K562 (cell line): ENCODE measurements around the gene PRAMEF1. TPM values are rescaled to one million over a fixed set of nuclear protein-coding genes. Genes with fewer than 3 reads are reported as not detected.

Experiments used
- ATAC-seq: fragments of 200-7000 bp; cut with Tn5 transposase; 3 replicates; pipeline ENCODE4 v1.9.1; 2020; ENCODE audit warnings: moderate library complexity
- BruUV-seq: library from RNA; stranded (reverse); fragments of 400-500 nt; replicated peaks from 2 replicates; lab custom pipeline; 2021; lab: Mats Ljungman, UMichigan
- CTCF ChIA-PET: fragments of 300-600 bp; formaldehyde crosslinking; extraction: SDS; loops from one replicate; lab custom pipeline; 2021; ENCODE audit warnings: low intra/inter-chr PET ratio; lab: Yijun Ruan, JAX
- POLR2A ChIA-PET: fragments of 300-600, 350-650 bp; sonication (Branson Sonifier 250); formaldehyde crosslinking; extraction: SDS; loops from one replicate; lab custom pipeline; 2021; ENCODE audit warnings: antibody characterized with exemption, inconsistent platforms; lab: Yijun Ruan, JAX
- DNase-seq, 4 experiments: peaks; one replicate each; pipeline versions ENCODE4 v3.0.0 to v3.0.0-alpha.2; 2011 to 2018; ENCODE audit warnings: low spot score in 3 of 4, mixed read lengths in 3 of 4; ENCODE audit errors: extremely low read depth in 1 of 4
- FAIRE-seq: peaks from 2 replicates; lab custom pipeline; 2011; peaks lifted over from hg19 to GRCh38; lab: Jason Lieb, UNC
- H2AFZ ChIP-seq: 2 replicates; pipeline ENCODE4 v1.6.0; 2011; ENCODE audit warnings: low read depth, low read length, control low read depth, inconsistent platforms
- H3K27ac ChIP-seq: fragments of 200-600 bp; 3 replicates; pipeline ENCODE4 v1.8.0; 2011; ENCODE audit warnings: low read depth, mild to moderate bottlenecking, control low read depth, inconsistent platforms, low read length, moderate library complexity, mixed read lengths; ENCODE audit errors: extremely low read depth
- H3K27me3 ChIP-seq, 2 experiments: fragments of 300-600 bp in 1 of 2; 2 replicates in 1 of 2; 3 replicates in 1 of 2; pipeline versions ENCODE4 v1.6.0 to v1.8.0; 2011; ENCODE audit warnings: inconsistent platforms in 2 of 2, low read length in 2 of 2, mild to moderate bottlenecking in 1 of 2, mixed read lengths in 1 of 2, moderate library complexity in 1 of 2; ENCODE audit not compliant: control insufficient read depth in 2 of 2, insufficient read depth in 2 of 2
- H3K36me3 ChIP-seq: fragments of 300-600 bp; 3 replicates; pipeline ENCODE4 v1.8.0; 2011; ENCODE audit warnings: mild to moderate bottlenecking, low read length, inconsistent platforms; ENCODE audit not compliant: control insufficient read depth, insufficient read depth
- H3K4me1 ChIP-seq, 2 experiments: fragments of 200-600 bp in 1 of 2; replicated peaks in 1 of 2; 2 replicates in 1 of 2; 3 replicates in 1 of 2; pipeline versions ENCODE4 v1.5.1 to v1.8.0; 2011; ENCODE audit warnings: inconsistent platforms in 2 of 2, low read length in 2 of 2, mild to moderate bottlenecking in 1 of 2, mixed read lengths in 1 of 2, moderate library complexity in 1 of 2; ENCODE audit not compliant: control insufficient read depth in 2 of 2, insufficient read depth in 2 of 2
- H3K4me2 ChIP-seq: 2 replicates; pipeline ENCODE4 v1.6.1; 2011; ENCODE audit warnings: low read length, control low read depth, inconsistent platforms, mixed read lengths; ENCODE audit not compliant: insufficient read depth
- H3K4me3 ChIP-seq: fragments of 200-600 bp; sonication (generic), shearing (Covaris generic); 2 replicates; pipeline ENCODE4 v1.5.1; 2016; ENCODE audit warnings: control low read depth, inconsistent platforms
- H3K79me2 ChIP-seq: fragments of 200-600 bp; 3 replicates; pipeline ENCODE4 v1.8.0; 2011; ENCODE audit warnings: low read length, inconsistent platforms; ENCODE audit not compliant: control insufficient read depth, insufficient read depth
- H3K9ac ChIP-seq, 2 experiments: 2 replicates each; pipeline versions ENCODE4 v1.6.0 to v1.6.1; 2011; ENCODE audit warnings: low read depth in 2 of 2, low read length in 2 of 2, control low read depth in 1 of 2, inconsistent platforms in 1 of 2, mild to moderate bottlenecking in 1 of 2, mixed read lengths in 1 of 2; ENCODE audit not compliant: insufficient read depth in 1 of 2
- H3K9me1 ChIP-seq: one replicate; pipeline ENCODE4 v1.6.0; 2011; ENCODE audit warnings: inconsistent platforms, mild to moderate bottlenecking, low read length, moderate library complexity; ENCODE audit not compliant: control insufficient read depth, insufficient read depth
- H3K9me3 ChIP-seq: replicated peaks from 2 replicates; pipeline ENCODE4 v1.5.1; 2011; ENCODE audit warnings: low read depth, low read length, inconsistent platforms; ENCODE audit not compliant: control insufficient read depth, insufficient read depth
- H4K20me1 ChIP-seq: replicated peaks from 2 replicates; pipeline ENCODE4 v1.6.1; 2011; ENCODE audit warnings: low read length, inconsistent platforms, mixed read lengths; ENCODE audit not compliant: control insufficient read depth, insufficient read depth
- CBX1 ChIP-seq: sonication (generic); IDR thresholded peaks from 2 replicates; pipeline ENCODE4 v1.6.1; 2016; ENCODE audit warnings: antibody characterized with exemption, low read depth, mild to moderate bottlenecking
- CTBP1 ChIP-seq: fragments of 450-650 bp; IDR thresholded peaks from 2 replicates; pipeline ENCODE4 v1.6.1; 2016; ENCODE audit warnings: borderline replicate concordance
- FOXJ2 ChIP-seq: fragments of 200-800 bp; sonication (Bioruptor generic); IDR thresholded peaks from 2 replicates; pipeline ENCODE4 v1.6.1; 2016; ENCODE audit warnings: missing genetic modification characterization, missing compliant biosample characterization
- GABPB2 ChIP-seq: fragments of 250-450 bp; sonication (Bioruptor Pico); conservative IDR thresholded peaks from 2 replicates; pipeline ENCODE4 v1.5.1; 2021; ENCODE audit warnings: mild to moderate bottlenecking
- ZEB2 ChIP-seq: fragments of 450-650 bp; IDR thresholded peaks from 2 replicates; pipeline ENCODE4 v1.6.1; 2016
- WGBS: fragments of 100-300 bp; shearing (Covaris generic); methylation state at CpG from one replicate; pipeline ENCODE4 v1.1.6; 2016; ENCODE audit warnings: low coverage, mixed read lengths; ENCODE audit not compliant: insufficient coverage; ENCODE audit errors: missing lambda C conversion rate; 5-methylcytosine and 5-hydroxymethylcytosine counted together
- in situ Hi-C: fragments of 300-500 bp; cut with MboI; formaldehyde crosslinking; loops from 4 replicates; pipeline ENCODE4 v1.15.0; 2018; ENCODE audit warnings: inconsistent platforms, mixed read lengths
- intact Hi-C: fragments of 100-400 bp; cut with micrococcal nuclease; formaldehyde crosslinking; loops from 2 replicates; pipeline ENCODE4 v1.14.2; 2022
- polyA plus RNA-seq, 8 experiments: library from polyadenylated mRNA; depleted of rRNA in 4 of 8; stranded (reverse) in 5 of 8; unstranded in 3 of 8; fragments of >200 nt; fragmentation: Nextera tagmentation in 2 of 8; fragmentation: Illumina TruSeq in 1 of 8; extraction: Ambion mirVana in 2 of 8; extraction: Trizol in 1 of 8; gene quantifications; 2 replicates each; pipeline versions ENCODE4 v1.2.1 to v1.2.3, GENCODE V29; 2011 to 2014; ENCODE audit warnings: inconsistent platforms in 1 of 8, missing spikeins in 1 of 8
- total RNA-seq, 7 experiments: library from RNA; depleted of rRNA in 6 of 7; stranded (reverse); fragments of >200 nt in 6 of 7; fragmentation: Illumina TruSeq in 2 of 7; extraction: Trizol in 2 of 7; gene quantifications; 2 replicates each; pipeline versions ENCODE4 v1.2.1 to v1.2.3, GENCODE V29; 2011 to 2021; ENCODE audit warnings: low replicate concordance in 1 of 7
- TF ChIP-seq, protein P1 (sequence below): fragments of 200-800 bp; sonication (Bioruptor generic); IDR thresholded peaks from 2 replicates; pipeline ENCODE4 v1.6.1; 2016; ENCODE audit warnings: missing genetic modification characterization, missing compliant biosample characterization
- TF ChIP-seq, protein P2 (sequence below): fragments of 250-450 bp; sonication (Bioruptor Pico); IDR thresholded peaks from 2 replicates; pipeline ENCODE4 v1.5.0; 2021; ENCODE audit warnings: mild to moderate bottlenecking, borderline replicate concordance
- TF ChIP-seq, protein P3 (sequence below): sonication (generic); formaldehyde crosslinking; IDR thresholded peaks from 2 replicates; pipeline ENCODE4 v1.8.0; 2022; ENCODE audit warnings: missing genetic modification reagents, mild to moderate bottlenecking, moderate library complexity, borderline replicate concordance

The PRAMEF1 gene
- total and polyA plus RNA-seq, 9 of the 15 experiments (the other 6 are each of a cell fraction or from before 2014, with no cell fraction given): not detected

DNA sequence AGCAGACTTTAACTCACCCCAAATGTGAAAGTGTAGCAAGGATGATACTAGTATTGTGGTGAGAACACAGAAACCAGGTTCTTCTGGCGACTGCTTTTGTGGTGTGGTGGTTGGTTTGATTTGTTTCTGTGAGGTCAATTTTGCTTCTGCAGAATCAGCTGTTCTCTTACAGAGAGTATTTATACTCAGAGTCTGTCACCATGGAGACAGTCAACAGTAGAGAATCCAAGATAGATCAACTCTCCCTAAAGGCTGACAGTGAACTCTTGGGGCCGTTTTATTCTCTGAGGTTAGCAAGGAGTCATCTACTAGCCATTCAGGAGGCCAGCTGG, 45.2 kb upstream of the PRAMEF1 start, which contains the start of gene CFAP107:
CFAP107 (plus strand) TSS at position 209 of the 332 bp plus-strand sequence. CDS start 231 bp downstream, outside the sequence.
- no peak for DNase-seq
- FAIRE-seq: no peak
- no peaks in the 10 kb centered on the region for H3K36me3 ChIP-seq
- ATAC-seq: peak; percentile 65
- H3K4me1 ChIP-seq: no peaks in the 10 kb centered on the region; a peak in 1 of 5 replicates
- no peaks in the 10 kb centered on the region for H4K20me1 ChIP-seq
- no peak within 1 kb of the TSS; the same call in 1 of the 2 replicates for H3K4me2 ChIP-seq
- no peak within 1 kb of the TSS for H3K9ac ChIP-seq
- no peaks in the 10 kb centered on the region for H3K27me3 ChIP-seq
- H3K4me3 ChIP-seq: no peak within 1 kb of the TSS
- CTCF ChIA-PET: no interaction called here
- H3K9me1 ChIP-seq: no peaks in the 10 kb centered on the region
- in situ Hi-C loops (no loop called here), intact Hi-C loops (no loop called here)
- H2AFZ ChIP-seq: no peak within 1 kb of the TSS
- 0 out of 2 replicates have a peak, but pooled peaks cover 4% of the 10 kb centered on the region for H3K9me3 ChIP-seq
- H3K27ac ChIP-seq: no peak within 1 kb of the TSS; the same call in 2 of the 3 replicates
- 4% methylated on average over 2 of the region's 2 CpGs for WGBS
- POLR2A ChIA-PET: interaction anchor here (0.7 to 0.8 kb wide), 2 partner anchors 11 to 640 kb away, joined by 3 to 4 read pairs; no protein-coding TSS in a partner anchor
- no TSS peak for BruUV-seq
- no peaks in the 10 kb centered on the region for H3K79me2 ChIP-seq
- TF ChIP-seq CTBP1: no peak
- peak; percentile 86 for TF ChIP-seq ZEB2
- TF ChIP-seq, protein P1, sequence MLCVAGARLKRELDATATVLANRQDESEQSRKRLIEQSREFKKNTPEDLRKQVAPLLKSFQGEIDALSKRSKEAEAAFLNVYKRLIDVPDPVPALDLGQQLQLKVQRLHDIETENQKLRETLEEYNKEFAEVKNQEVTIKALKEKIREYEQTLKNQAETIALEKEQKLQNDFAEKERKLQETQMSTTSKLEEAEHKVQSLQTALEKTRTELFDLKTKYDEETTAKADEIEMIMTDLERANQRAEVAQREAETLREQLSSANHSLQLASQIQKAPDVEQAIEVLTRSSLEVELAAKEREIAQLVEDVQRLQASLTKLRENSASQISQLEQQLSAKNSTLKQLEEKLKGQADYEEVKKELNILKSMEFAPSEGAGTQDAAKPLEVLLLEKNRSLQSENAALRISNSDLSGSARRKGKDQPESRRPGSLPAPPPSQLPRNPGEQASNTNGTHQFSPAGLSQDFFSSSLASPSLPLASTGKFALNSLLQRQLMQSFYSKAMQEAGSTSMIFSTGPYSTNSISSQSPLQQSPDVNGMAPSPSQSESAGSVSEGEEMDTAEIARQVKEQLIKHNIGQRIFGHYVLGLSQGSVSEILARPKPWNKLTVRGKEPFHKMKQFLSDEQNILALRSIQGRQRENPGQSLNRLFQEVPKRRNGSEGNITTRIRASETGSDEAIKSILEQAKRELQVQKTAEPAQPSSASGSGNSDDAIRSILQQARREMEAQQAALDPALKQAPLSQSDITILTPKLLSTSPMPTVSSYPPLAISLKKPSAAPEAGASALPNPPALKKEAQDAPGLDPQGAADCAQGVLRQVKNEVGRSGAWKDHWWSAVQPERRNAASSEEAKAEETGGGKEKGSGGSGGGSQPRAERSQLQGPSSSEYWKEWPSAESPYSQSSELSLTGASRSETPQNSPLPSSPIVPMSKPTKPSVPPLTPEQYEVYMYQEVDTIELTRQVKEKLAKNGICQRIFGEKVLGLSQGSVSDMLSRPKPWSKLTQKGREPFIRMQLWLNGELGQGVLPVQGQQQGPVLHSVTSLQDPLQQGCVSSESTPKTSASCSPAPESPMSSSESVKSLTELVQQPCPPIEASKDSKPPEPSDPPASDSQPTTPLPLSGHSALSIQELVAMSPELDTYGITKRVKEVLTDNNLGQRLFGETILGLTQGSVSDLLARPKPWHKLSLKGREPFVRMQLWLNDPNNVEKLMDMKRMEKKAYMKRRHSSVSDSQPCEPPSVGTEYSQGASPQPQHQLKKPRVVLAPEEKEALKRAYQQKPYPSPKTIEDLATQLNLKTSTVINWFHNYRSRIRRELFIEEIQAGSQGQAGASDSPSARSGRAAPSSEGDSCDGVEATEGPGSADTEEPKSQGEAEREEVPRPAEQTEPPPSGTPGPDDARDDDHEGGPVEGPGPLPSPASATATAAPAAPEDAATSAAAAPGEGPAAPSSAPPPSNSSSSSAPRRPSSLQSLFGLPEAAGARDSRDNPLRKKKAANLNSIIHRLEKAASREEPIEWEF (CRISPR knock-in tag): no peak
- peak; percentile 11; the same call in 1 of the 2 replicates for TF ChIP-seq CBX1
- TF ChIP-seq, protein P2, sequence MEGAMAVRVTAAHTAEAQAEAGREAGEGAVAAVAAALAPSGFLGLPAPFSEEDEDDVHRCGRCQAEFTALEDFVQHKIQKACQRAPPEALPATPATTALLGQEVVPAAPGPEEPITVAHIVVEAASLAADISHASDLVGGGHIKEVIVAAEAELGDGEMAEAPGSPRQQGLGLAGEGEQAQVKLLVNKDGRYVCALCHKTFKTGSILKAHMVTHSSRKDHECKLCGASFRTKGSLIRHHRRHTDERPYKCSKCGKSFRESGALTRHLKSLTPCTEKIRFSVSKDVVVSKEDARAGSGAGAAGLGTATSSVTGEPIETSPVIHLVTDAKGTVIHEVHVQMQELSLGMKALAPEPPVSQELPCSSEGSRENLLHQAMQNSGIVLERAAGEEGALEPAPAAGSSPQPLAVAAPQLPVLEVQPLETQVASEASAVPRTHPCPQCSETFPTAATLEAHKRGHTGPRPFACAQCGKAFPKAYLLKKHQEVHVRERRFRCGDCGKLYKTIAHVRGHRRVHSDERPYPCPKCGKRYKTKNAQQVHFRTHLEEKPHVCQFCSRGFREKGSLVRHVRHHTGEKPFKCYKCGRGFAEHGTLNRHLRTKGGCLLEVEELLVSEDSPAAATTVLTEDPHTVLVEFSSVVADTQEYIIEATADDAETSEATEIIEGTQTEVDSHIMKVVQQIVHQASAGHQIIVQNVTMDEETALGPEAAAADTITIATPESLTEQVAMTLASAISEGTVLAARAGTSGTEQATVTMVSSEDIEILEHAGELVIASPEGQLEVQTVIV: no peak
- TF ChIP-seq FOXJ2 (tag): peak; percentile 90
- TF ChIP-seq, protein P3, sequence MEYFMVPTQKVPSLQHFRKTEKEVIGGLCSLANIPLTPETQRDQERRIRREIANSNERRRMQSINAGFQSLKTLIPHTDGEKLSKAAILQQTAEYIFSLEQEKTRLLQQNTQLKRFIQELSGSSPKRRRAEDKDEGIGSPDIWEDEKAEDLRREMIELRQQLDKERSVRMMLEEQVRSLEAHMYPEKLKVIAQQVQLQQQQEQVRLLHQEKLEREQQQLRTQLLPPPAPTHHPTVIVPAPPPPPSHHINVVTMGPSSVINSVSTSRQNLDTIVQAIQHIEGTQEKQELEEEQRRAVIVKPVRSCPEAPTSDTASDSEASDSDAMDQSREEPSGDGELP (CRISPR knock-in tag): peak; percentile 37; the same call in 1 of the 2 replicates
- no peak for TF ChIP-seq GABPB2 (CRISPR knock-in tag)
